Left forelimb (tissue), 1 donor: Measurements from ENCODE around the gene CRACR2B.

Source experiments
- DNase-seq: peaks from one replicate; pipeline ENCODE4 v3.0.0-alpha.2; 2018; ENCODE audit warnings: low spot score

The CRACR2B gene

DNA sequence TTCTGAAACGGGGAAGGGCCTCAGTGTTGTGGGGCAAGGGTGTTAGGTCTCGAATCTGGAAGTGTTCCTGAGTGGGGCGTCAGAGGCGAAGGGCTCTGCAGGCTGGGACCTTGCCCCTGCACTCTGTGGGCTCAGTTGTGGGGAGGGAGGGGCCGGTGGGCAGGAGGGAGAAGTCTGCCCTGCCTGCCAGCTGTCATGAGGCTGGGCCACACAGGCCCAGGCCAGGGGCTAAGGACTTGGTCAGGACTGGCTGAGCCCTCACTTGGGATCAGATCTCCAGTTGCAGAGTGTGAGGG is at the start of gene CRACR2B:
CRACR2B (plus strand) TSS at position 23 of the 296 bp plus-strand sequence. CDS start 689 bp downstream, outside the sequence.
- no peak for DNase-seq

DNA sequence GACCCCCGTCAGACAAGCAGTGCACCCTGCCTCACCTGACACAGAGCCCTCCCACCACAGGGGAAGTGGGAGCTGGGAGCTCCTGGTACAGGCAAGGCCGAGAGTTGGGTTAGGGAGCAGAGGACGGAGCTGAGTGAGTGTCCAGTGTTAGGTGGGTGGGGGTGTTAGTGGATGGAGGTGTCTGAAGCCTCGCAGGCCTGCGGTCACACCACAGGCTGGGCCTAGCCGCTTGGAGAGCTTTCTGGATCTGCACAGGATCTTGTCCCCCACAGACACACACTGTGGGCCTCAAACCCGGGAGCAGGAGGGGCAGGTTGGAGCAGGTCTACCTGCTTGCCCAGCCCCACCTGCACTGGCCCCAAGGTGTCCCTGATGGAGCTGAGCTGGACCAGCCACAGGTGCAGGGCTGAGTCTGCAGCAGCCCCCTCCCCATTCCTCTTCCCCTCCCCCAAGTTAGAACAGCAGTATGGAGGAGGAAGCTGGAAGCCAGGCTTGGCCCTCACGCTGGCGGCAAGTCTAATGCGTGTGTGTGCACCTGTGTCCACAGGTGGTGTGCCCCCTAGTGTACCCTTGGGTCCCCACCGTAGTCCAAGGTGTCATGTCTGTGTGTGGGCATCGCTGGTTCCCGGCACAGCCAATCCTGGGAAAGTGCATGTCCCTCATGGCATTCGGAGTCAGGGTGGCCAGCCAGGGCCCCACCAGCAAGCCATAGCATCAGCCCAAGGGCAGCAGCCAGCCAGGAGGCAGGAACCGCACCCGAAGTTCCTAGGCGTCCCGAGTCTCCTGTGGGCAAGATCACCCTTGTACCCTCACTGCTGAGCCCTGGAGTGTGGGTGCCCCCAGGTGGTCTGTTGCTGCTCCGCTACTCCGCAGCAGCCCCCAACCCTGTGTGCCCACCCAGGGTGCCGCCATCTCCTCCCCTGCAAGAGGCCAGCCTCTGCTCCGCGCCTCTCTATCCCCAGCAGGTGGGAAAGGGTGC is 48.5 kb upstream of the CRACR2B start:
- DNase-seq: peak; percentile 61

DNA sequence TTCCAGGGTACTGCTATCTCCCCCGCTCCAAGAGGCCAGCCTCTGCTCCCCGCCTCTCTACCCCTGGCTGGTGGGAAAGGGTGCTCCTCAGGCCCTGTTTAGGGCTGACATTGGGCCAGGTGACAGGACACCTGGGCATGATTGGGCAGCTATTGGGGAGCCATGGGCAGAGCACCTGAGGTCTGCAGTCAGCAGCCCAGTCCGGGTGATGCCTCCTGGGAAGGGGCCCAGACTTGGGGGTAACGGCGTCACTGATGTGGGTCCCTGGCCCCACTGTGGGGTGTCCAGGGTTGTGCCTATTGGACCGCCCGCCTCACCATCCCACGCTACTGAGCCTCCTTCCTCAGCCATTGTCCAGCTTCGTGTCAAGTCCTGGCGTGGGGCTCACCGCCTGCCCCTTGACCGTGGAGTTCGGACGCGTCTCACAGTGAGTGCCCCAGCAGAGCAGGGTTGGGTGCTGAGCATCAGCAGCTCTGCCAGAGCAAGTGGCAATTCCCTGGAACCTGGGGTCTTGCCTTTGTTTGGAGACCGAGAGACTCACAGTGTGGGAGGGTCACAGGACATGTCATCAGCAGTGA is 47.7 kb upstream of the CRACR2B start:
- no peak for DNase-seq

DNA sequence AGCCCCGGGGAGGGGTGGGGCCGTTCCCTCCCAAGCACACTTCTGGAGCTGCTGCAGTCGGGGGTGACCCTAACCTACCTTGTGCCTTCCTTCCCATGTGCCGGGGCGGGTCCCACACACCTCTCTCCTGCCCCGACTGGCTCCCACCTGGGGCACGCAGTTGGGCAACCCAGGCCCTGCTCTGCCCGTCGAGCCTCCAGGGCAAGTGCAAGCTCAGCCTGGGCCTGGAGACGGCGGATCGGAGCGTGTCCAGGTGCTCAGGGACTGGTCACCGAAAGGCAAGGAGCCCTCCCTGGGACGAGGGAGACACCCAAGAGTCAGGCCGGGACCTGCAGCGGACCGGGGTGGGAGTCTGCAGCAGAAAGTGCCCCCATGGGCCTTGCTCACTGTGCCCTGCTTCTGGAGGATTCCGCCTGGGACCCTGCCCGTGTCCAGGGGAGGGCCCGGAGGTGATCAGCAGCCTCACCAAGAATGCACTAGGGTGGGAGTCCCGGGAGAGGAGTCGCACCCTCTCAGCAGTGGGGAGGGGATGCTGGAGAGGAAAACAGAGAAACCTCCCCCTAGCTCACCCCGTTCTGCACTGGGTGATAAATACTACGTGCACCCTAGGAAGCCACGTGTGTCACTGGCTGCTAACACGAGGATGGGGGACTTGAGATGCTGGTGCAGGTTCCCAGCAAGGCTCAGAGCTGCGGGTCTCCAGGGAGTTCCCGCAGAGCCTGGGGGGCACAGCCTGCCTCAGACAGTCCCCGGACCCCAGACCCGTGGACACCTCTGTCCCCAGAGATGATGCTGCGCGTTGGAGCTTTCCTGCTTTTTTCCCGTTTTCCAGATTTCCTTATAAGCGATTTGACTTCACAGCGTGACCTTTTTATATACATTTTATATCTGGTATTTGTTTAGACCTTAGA is 45.2 kb upstream of the CRACR2B start:
- no peak for DNase-seq

DNA sequence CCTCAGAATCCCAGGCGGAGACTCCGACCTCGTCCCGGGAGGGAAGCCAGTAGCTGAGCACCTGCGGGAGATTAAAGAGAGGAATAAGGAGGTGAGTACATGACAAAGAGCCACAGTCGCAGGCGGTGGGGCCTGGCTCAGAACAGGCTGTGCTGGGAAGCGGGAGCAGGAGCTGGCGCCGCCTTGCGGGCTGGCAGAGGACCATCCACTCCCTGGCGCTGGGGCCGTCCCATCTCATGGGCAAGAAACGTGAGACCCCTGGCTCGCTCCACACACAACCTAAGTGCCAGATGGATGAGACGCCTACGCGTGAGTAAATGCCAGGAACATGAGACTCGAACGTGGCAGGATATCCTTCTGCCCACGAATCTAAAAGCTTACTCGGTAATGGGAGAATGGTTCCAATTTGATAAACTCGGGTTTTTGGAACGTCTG is 44.1 kb upstream of the CRACR2B start:
- peak; percentile 86 for DNase-seq

DNA sequence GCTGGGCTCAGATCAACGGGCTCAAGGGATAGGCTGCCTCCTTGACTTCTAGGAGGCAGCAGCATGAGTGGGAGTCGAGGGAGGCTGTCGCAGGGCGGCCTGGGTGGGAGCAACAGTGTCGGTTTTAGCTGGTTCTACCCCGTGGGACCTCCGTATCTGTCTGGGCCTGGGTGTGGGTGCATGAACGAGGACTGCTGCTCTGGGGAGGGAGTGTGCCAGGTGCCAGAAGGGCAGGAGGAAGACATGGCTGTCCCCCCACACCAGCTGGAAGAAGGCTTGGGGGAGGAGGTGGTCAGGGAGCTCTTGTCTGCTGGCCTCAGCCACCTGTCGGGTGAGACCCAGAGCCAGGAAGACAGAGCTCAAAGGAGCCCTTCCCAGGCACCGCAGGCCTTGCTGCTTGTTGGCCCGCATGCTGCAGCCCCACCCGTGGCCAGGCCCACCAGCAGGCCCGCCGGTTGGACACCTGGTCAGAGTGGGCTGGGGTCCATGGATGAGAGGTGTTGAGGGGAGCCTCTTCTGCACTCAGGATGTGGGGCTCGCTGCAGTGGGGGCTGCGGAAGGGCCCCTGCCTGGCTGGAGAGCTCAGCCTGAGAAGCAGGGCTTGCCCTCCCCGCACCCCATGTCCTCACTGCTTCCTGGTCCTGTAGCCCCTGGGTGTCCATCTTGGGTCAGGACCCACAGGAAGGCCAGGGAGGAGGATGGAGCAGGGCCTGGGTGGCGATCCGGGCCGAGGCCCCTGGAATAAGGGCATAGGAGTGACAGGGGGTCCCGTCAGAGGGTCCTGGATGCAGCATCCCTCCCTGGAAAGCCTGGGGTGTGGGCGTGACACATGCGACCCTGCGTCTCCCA is 41.3 kb upstream of the CRACR2B start:
- DNase-seq: no peak

DNA sequence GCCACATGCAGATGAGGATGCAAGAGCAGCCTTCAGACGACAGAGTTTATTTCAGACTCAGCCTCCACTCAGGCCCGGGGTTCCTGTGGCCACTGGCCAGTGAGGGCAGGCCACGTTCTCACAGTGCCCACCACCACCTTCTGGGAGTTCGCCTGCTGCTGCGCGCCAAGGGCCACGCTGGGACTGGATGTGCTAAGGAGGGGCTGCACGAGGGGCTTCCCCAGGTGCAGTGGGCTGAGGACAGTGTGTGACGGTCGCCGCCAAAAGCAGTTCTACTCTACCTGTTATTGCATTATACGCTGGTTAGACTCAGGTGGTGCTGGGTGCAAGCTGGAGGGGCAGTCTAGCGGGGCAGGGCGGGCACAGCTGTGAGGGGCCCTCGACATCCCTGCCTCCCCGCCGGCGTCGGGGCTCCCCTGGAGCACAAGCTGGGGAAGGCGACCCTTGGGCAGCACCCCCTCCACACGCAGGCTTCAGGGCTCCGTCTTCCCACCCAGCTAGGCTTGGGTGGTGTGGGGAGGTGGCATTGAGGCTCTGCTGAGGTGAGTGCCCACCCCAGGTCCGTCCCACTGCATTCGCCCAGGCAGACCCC is 40.5 kb upstream of the CRACR2B start:
- no peak for DNase-seq

DNA sequence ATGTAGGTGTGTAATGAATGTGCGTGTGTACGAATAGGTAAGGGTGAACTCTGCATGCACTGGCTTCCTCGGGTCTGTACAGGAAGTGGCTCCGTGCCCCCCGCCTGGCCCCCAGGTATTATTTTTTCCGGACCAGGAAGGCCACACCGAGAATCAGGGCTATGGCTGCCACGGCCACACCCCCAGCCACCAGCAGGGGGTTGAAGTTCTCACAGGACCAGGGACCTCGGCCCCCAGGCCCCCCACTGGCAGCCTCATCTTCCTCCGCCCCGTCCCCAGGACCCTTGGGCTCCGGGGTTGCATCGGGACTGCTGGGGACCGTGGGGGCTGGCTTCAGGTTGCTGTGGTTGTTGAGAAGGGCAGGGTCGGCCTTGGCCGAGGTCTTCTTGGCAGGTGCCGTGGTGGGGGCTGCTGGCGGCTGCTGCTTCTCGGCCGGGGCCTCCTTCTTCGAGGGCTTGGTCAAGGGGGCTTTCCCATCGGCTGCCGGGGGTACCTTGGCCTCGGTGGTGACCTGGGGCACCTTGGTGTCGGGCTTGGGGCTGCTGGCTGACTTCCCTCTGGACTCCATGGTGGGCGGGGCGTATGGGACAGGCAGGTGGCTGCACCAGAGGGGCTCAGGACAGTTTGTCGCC is 39.6 kb upstream of the CRACR2B start:
- no peak for DNase-seq

DNA sequence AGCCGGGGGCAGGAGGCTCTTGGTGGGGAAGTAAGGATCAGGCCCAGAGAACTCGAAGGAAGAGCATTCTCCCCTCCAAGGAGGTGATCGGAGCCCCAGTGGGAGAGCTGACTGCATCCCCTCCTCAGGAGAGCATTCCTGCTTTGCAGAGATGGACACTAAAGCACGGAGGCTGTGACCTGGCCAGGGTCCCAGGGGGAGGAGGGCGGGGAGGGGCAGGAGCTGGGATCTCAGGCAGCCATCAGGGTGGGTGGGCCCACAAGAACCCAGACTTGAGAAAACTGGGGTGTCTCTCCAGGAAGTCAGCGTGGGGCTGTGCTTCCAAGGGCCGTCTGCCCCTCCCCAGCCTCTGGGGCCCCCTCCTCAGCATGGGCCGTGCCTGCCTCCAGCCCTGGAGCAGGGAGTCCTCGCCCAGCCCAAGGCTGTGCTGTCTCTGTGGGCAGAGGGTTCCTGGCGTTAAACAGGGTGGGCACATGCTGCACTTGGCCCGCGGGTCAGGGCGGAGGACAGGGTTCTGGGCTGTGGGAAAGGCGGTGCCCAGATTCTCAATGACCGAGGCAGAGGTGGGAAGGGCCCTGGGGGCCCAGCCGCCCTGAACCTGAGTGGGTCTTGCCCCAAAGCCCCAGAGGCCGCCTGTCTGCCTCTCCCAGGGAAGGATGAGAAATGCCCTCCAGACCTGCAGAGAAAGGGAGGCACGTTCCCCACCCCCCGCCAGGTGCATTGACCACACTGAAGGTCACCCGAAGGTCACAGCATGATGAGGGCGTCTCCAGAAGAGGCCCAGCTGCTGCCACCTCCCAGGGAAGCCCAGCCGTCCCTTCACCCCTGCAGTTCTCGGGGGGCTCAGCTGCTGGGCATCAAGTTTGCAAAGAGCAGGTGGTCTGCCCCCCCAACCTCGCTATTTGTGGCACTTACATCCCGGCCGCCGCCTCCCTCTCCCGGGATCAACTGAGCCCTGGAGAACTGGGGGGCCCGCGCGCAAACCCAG is 38.5 kb upstream of the CRACR2B start:
- no peak for DNase-seq

DNA sequence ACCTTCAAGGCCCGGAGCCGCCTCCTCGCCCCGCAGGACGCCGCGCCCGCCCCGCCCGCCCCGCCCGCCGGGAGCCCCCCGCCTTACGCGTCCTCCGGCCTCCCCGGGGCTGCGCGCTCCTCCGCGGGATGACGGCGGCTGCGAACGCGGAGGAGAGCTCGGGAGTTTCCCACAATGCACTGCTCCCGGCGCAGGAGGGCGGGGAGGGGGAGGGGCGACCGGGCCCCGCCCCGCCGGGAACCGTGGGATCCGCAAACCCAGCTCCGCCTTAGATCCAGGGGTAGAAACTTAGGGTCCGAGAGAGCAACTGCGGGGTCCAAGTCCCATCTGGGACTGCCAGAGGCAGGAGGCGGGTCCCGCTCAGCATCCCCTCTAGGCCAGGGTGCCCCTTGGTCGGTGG is 37.8 kb upstream of the CRACR2B start, which contains the start of gene CEND1:
CEND1 (minus strand) TSS at position 148 of the 400 bp plus-strand sequence. CDS start 1,514 bp downstream, outside the sequence.
- DNase-seq: no peak

DNA sequence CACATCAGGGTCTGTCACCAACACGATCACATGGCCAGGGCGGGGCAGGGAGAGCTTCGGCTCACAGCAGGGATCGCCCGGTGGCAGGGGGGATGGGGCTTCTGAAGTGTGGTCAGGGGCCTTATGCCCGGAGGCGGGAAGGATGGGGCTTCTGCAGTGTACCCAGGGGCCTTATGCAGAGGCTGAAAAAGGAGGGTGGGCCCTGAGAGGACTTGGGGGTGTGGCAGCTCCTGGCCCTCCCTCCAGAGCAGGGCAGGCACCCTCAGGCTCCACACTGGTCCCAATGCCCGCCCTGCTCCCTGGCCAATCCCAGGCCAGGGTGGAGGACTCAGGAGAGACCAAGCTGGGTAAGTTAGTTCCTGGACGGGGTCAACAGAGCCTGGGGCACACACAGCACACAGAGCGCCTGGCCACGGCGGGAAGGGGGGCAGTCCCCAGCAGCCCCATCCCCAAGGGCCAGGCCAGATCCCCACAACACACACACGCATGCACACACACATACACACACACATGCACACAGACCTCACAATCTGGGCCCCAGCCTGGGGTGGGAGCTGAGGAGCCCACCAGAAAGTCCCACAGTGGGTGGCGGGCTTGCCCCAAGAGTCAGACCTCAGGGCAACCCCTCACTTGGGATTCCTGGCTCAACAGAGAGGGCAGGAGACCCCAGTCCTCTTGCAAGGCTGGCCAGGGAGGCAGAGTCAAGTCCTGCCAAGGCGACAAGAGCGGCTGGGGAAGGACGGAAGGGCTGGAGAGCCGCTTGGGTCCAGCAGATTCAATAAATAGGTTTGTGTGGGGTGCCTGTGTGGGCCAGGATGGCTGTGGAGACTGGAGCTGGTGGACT is 36.8 kb upstream of the CRACR2B start:
- DNase-seq: no peak

DNA sequence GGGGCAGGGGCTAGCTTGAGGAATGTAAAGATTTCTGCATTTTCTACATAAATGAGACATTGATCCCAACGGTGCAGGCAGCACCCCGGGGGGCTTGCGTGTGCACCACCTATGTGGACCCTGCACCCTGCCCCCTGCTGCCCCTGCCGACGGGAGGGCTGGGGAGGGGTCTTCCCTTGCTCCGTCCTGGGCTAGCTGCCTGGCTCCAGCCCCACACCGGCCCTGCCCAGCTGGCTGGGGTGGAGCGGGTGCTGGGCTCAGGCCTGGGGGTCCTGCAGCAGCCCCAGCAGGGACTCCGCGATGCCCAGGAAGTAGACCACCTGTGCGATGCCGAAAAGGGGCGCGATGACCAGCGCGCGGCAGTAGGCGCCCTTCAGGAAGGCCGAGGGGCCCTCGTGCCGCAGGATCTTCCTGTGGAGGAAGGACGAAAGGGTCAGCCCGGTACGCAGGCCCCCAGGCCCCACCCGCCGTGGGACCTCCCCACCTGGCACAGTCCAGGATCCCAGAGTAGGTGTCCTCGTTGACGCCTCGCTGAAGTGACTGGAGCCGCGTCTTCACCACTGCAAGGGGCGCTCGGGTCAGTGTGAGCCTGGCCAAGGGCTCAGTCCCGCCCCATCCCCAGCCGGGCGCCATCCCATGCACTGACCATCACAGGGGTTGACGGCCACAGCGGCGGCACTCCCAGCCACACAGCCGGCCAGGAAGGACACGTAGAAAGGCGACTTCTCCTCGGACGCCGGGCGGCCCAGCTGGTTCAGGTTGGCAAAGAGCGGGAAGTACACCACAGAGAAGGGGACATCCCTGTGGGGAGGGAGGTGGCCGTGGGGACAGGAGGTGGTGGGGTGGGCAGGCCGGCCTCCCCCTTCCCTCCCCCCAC is 35.8 kb upstream of the CRACR2B start:
- no peak for DNase-seq

DNA sequence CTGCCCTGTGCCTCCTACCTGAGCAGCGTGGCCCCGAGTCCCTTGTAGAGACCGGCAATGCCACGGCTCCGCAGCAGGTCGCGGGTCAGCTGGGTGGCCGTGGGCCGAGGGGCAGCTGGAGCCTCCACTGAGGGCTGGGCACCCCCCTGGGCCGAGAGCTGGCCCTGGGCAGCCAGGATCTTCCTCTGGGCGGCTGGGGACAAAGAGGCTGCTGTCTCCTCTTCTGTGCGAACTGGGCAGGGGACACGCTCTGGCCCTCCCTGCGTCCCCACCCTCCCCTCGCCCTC is 35.2 kb upstream of the CRACR2B start:
- DNase-seq: no peak

DNA sequence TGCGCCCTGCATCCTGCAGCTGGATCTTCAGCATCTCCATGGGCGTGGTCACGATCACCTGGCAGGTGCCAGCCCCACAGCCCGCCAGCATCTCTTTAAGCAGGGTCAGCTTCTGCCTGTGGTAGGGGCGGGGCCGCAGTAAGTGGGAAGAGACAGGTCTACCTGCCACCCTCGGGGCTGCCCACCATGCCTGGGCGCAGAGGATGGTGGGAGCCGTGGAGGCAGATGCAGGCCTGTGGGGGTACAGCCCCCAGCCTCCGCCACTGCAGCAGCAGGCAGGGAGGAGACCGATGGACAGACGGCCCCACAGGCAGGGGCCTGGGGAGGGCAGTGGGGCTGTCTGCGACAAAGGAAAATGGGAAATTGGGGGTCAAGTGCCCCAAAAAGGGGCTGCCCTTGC is 34.8 kb upstream of the CRACR2B start:
- DNase-seq: no peak

DNA sequence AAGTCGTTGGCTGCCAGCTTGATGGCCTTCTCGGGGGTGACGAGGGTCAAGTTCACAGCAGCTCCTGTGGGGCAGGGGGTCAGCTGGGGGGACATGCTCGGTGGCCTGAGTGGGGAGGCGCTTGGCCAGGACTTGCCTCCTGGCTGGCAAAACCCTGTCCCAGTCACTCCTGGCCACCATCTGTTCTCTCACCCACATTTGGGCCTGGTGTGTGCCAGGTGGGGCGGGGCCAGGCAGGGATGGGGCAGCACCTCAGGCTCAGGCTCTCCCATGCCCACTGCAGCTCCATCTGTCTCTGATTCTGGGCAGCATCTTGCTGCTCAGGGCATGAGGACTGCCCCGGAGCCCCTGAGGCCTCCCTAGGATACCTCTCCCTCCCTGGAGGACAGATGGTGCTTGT is 34.2 kb upstream of the CRACR2B start:
- no peak for DNase-seq

DNA sequence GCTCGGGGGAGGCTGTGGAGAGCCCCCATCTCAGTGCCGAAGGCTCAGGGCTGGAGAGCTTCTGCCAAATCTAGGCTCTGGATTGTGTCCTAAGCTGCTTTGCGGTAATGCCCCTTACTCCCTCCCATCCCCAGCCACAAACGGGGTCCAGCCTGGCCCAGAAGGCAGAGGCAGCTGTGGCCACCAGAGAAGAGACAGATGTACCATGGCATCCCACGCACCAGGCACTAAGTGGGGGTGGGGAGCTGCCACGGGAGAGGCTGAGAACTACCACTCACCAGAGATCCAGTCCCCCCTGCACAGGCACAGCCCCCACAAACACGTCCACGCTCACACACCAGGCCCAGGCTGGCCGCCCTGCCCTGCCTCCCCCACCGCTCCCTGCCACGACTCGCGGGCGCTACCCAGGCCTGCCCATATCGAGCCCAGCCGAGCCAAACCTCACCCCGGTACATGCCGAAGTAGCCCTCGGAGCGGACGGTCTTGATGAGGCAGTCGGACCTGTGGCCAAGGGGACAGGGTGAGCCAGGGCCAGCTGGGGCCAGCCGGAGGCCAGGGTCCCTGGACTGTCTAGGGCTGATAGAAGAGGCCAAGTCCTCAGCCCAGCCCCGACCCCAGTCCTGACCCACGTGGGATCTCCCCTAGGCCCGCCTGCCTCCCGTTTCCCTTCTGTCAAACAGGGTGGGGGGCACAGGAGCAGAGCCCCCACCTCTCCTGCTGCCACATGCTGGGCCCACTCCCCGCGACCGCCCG is 33.5 kb upstream of the CRACR2B start:
- no peak for DNase-seq
